Measurements from ENCODE around the gene SUGT1.
A peak's percentile ranks its signal among the peaks of the same experiment; 100 is the strongest.
"Not testable (repeated sequence)": the region's sequence is repeated elsewhere in the genome, so short reads cannot be mapped to it uniquely, and the experiment has no call there.

SUGT1 gene

DNA sequence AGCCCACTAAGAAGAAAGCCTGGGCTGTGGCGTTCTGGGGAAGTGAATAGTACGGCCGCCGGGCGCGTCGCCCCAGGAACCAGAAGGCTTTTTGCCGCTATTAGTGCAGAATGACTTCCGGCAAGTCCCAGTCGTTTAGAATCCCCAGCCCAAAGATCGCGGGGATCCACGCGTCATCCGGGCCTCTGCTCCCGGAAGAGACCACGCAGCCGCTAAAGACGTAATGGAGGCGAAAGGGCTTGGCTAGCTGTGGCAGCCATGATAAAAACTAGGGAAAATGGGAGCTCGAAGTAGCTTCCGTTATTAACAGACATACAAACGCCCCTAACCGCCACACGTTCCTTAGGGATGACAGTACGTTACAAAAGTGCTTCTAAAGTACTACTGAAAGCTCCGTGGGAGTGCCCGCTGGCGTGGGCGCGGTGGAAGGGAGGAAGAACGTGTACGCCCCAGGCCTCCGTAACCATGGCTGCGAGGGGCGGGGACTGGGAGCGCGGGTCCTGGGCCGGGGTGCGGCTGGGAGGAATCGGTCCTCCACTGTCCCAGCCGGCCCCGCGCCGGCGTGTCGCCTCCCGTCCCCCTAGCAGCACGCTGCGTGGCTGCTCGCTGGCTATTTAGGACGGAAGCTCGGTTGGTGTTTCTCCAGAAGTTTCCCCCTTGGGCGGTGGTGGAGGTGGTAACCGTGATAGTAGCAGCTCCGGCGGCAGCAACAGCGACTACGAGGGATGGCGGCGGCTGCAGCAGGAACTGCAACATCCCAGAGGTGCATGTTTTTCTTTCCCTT is at the start of gene SUGT1:
TSS of gene SUGT1 (plus strand) at position 641 of the 784 bp plus-strand sequence. CDS start at position 726, 85 bp downstream.
- Histone ChIP-seq H3K27ac (peak within 1 kb of the TSS; percentile 92 to 95), H3K4me3 (peak within 1 kb of the TSS; percentile 86)
- TF ChIP-seq, protein P1, sequence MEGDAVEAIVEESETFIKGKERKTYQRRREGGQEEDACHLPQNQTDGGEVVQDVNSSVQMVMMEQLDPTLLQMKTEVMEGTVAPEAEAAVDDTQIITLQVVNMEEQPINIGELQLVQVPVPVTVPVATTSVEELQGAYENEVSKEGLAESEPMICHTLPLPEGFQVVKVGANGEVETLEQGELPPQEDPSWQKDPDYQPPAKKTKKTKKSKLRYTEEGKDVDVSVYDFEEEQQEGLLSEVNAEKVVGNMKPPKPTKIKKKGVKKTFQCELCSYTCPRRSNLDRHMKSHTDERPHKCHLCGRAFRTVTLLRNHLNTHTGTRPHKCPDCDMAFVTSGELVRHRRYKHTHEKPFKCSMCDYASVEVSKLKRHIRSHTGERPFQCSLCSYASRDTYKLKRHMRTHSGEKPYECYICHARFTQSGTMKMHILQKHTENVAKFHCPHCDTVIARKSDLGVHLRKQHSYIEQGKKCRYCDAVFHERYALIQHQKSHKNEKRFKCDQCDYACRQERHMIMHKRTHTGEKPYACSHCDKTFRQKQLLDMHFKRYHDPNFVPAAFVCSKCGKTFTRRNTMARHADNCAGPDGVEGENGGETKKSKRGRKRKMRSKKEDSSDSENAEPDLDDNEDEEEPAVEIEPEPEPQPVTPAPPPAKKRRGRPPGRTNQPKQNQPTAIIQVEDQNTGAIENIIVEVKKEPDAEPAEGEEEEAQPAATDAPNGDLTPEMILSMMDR (IDR thresholded peaks at IDR 0.05): peak; percentile 63
- DNase-seq (ENCODE audit: low spot score): peak; percentile 98

DNA sequence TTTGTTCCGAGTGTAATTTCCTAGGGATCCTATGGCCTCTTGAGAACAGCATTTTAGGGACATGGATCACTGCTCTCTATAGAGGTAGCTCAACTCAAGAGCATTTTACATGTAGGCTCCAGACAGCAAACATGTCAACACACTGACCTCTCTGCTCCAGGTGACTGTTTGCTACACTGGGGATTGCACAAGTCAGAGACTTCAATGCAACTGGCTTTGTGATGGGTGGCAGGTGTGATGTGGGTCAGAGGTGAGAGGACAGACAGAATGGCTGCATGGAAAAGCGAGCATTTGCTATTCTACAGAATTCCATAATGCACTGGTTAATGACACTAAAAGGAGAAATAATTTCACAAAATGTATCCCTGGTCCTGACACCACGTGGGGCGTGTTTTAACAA is 49.3 kb upstream of the SUGT1 start:
- H3K4me3 ChIP-seq; DNase-seq (ENCODE audit: low spot score); H3K27ac ChIP-seq: not testable (repeated sequence)

GRCh38 chr13:52606126-52606525 is 46.5 kb upstream of the SUGT1 start:
- not testable (repeated sequence) for H3K27ac ChIP-seq; H3K4me3 ChIP-seq; DNase-seq (ENCODE audit: low spot score)

DNA sequence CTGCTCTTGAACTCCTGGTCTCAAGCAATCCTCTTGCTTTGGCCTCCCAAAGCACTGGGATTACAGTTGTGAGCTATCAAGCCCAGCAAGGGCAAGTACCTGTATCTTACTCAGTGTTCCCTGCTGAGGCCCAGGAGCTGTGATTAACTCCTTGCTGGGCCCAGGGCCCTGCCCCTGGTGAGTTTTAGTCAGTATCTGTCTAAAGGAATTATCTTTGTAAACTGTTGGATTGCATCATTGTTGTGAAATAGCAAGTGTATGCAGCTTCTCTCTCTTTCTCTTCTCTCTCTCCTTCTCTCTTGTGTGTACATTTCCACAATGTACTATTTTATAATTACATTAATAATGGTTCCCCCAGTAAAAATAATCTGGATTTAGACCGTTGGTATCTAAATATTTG is 45.8 kb upstream of the SUGT1 start:
- H3K27ac ChIP-seq; DNase-seq (ENCODE audit: low spot score); H3K4me3 ChIP-seq: not testable (repeated sequence)

DNA sequence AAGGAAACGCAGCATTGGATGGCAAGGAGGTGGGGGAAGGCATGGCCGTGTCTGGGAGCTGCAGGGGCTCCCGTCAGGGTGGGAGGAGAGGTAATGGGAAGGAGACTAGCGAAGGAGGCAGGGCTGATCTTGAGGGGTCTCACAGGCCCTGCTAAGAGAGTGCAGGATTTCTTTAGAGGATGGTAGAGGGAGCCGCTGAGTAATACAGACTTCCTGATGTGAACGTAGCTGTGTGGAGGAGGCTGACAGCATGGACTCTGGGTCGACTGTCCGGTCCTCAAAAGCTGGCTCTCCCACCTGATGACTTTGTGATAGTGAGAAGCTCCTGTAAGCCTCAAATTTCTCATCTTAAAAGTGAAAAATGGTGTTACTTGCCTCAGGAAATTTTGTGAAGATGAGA is 44.5 kb upstream of the SUGT1 start:
- DNase-seq (ENCODE audit: low spot score); H3K27ac ChIP-seq; H3K4me3 ChIP-seq: not testable (repeated sequence)

GRCh38 chr13:52609013-52609606 is 43.5 kb upstream of the SUGT1 start:
- H3K4me3 ChIP-seq; DNase-seq (ENCODE audit: low spot score); H3K27ac ChIP-seq: not testable (repeated sequence)

- not testable (repeated sequence) for H3K27ac ChIP-seq; H3K4me3 ChIP-seq; DNase-seq (ENCODE audit: low spot score)
Observed at GRCh38 chr13:52610158-52610557, 42.5 kb upstream of the SUGT1 start.

DNA sequence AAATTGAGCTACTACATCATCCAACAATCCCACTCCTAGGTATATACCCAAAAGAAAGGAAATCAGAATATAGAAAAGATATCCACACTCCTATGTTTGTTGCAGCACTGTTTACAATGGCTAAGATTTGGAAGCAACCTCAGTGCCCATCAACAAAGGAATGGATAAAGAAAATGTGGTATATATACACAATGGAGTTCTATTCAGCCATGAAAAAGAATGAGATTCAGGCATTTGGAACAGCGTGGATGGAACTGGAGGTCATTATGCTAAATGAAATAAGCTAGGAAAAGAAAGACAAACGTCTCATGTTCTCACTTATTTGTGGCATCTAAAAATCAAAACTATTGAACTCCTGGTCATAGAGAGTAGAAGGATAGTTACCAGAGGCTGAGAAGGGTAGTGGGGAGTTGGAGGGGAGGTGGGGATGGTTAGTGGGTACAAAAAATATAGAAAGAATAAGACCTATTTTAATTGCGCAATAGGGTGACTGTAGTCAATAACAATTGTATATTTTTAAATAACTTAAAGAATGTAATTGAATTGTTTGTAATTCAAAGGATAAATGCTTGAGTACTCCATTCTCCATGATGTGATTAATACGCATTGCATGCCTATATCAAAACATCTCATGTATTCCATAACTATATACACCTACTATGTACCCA is 37.4 kb upstream of the SUGT1 start:
- TF ChIP-seq, protein P1 (IDR thresholded peaks at IDR 0.05): no peak
- Histone ChIP-seq H3K4me3 (no peak overlapping the region), H3K27ac (no peak overlapping the region)
- DNase-seq (ENCODE audit: low spot score): no peak

DNA sequence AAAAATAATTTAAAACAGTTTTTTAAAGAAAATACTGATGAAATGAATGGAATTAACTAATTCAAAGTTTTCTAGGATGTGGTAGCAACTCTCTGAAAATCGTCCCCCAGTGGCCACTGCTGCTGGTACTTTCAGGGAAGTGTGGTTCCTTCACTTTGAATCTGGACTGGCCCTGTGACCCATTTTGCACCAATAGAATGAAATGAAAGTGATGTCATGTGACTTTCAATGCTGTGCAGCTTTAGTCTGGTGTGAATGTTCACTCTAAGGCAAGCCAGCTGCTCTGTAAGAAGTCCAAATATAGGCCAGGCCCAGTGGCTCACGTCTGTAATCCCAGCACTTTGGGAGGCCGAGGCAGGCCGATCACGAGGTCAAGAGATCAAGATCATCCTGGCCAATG is 36.8 kb upstream of the SUGT1 start:
- Histone ChIP-seq H3K27ac (no peak overlapping the region), H3K4me3 (no peak overlapping the region)
- TF ChIP-seq, protein P1 (IDR thresholded peaks at IDR 0.05): no peak
- DNase-seq (ENCODE audit: low spot score): no peak

Measured in coronary artery (tissue), 2 donors.